ENCODE results near the gene ADAMTS12.
"Not testable (repeated sequence)": the region's sequence is repeated elsewhere in the genome, so short reads cannot be mapped to it uniquely, and the experiment has no call there.

ADAMTS12 gene

DNA sequence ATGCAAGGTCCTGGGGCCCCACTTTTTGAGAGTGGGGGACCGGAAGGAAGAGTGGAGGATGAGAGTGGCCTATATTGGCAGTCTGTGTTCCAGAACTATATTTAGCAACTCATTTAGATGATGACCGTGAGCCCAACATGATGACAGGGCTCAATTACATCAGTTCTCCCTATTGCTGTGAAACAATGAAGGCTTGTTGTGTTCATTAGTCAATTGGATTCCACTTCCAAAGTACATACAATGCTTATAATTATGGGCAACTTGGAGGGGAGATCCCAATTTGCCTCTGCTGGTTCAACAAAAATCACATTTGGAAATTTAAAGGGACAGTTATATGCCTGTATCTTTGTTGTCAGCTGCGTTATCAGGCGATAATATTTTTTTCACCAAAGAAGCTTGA lies 360.0 kb downstream of the ADAMTS12 start:
- Histone ChIP-seq H3K9ac (ENCODE audit: low read depth, low read length) (no peak overlapping the region), H3K9me3 (replicated peaks; ENCODE audit: low read length) (no peaks in the 10 kb centered on the region), H3K36me3 (ENCODE audit: insufficient read depth, low read length) (no peaks in the 10 kb centered on the region), H3K27me3 (ENCODE audit: control insufficient read depth, insufficient read depth, low read length) (no peaks in the 10 kb centered on the region), H3K4me1 (ENCODE audit: control insufficient read depth, insufficient read depth, low read length) (no peaks in the 10 kb centered on the region), H3K4me3 (ENCODE audit: low read length) (no peak overlapping the region), H3K4me2 (ENCODE audit: low read length) (no peak overlapping the region)

DNA sequence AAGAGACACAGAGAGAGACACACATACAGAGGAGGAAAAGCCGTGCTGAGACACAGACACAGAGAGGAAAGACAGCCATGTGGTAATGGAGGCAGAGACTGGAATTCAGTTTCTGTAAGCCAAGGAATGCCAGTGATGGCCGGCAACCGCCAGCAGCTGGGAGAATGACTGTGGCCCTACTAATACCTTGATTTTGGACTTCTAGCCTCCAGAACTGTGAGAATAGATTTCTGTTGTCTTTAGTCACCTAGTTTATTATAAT lies 360.8 kb downstream of the ADAMTS12 start:
- H3K4me2 ChIP-seq (ENCODE audit: low read length): no peak overlapping the region
- no peak overlapping the region for H3K4me3 ChIP-seq (ENCODE audit: low read length)
- no peaks in the 10 kb centered on the region for H3K36me3 ChIP-seq (ENCODE audit: insufficient read depth, low read length)

DNA sequence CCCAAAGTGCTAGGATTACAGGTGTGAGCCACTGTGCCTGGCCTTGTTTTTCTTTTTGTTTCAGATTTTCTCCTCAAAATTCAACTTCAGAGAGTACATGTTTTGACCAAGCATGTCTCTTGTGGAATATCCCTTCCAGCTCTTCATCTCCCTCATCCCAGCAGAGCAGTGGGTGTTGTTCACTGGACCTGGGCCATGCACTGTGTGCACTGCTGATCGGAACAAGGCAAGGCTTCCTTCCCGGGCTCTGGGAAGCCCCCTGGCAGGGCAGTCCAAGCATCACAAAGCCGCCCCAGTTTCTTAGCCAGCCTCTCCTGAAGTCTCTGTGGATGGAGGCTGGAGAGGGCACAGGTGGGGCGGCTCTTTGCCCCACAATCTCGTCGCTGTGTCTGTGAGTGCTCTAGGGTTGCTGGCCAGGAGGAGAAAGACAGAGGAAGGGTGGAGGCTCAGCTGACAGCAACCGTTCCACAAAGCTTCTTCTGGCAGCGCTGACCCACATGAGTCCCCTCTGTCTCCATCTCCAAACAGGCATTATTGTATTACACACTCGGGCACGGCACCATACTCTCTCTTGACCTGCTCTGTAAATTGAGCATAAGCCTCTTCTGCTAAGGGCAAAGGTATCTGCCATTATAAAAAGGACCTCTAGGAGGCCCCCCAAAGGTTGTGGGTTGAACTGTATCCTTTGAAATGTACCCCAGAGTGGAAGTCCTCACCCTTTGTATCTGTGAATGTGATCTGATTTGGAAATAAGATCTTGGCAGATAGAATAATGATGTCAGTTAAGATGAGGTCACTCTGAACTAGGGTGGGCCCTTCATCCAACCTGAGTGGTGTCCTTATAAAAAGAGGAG lies 361.4 kb downstream of the ADAMTS12 start:
- H3K4me3 ChIP-seq (ENCODE audit: low read length): no peak overlapping the region
- no peak overlapping the region for H3K4me2 ChIP-seq (ENCODE audit: low read length)
- no peak overlapping the region for H3K9ac ChIP-seq (ENCODE audit: low read depth, low read length)
- no peaks in the 10 kb centered on the region for H3K36me3 ChIP-seq (ENCODE audit: insufficient read depth, low read length)
- no peaks in the 10 kb centered on the region for H3K9me3 ChIP-seq (replicated peaks; ENCODE audit: low read length)
- H3K27me3 ChIP-seq (ENCODE audit: control insufficient read depth, insufficient read depth, low read length): no peaks in the 10 kb centered on the region
- H3K4me1 ChIP-seq (ENCODE audit: control insufficient read depth, insufficient read depth, low read length): no peaks in the 10 kb centered on the region

More for the DNA sequence above, 360.8 kb downstream of the ADAMTS12 start:
- no peaks in the 10 kb centered on the region for H3K9me3 ChIP-seq (replicated peaks; ENCODE audit: low read length)
- H3K4me1 ChIP-seq (ENCODE audit: control insufficient read depth, insufficient read depth, low read length): no peaks in the 10 kb centered on the region
- no peaks in the 10 kb centered on the region for H3K27me3 ChIP-seq (ENCODE audit: control insufficient read depth, insufficient read depth, low read length)
- H3K9ac ChIP-seq (ENCODE audit: low read depth, low read length): no peak overlapping the region

DNA sequence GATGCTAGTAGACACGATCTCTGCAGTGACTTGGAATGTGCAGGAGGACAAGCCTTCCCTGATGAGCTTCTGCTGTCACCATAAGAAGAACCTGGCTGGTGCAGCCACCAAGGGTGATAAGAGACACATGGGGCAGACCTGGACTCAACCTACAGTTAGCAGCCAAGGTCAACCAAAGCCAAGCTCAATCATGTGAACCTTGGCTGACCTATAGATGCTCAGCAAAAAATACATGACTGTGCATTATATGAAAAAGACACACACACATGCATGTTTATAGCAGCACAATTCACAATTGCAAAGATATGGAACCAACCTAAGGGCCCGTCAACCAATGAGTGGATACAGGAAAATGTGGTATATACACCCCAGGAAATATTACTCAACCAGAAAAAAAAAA lies 364.1 kb downstream of the ADAMTS12 start:
- no peak overlapping the region for H3K4me2 ChIP-seq (ENCODE audit: low read length)
- no peaks in the 10 kb centered on the region for H3K27me3 ChIP-seq (ENCODE audit: control insufficient read depth, insufficient read depth, low read length)
- H3K36me3 ChIP-seq (ENCODE audit: insufficient read depth, low read length): no peaks in the 10 kb centered on the region
- H3K9me3 ChIP-seq (replicated peaks; ENCODE audit: low read length): no peaks in the 10 kb centered on the region
- H3K4me1 ChIP-seq (ENCODE audit: control insufficient read depth, insufficient read depth, low read length): no peaks in the 10 kb centered on the region
- H3K4me3 ChIP-seq (ENCODE audit: low read length): no peak overlapping the region
- no peak overlapping the region for H3K9ac ChIP-seq (ENCODE audit: low read depth, low read length)

DNA sequence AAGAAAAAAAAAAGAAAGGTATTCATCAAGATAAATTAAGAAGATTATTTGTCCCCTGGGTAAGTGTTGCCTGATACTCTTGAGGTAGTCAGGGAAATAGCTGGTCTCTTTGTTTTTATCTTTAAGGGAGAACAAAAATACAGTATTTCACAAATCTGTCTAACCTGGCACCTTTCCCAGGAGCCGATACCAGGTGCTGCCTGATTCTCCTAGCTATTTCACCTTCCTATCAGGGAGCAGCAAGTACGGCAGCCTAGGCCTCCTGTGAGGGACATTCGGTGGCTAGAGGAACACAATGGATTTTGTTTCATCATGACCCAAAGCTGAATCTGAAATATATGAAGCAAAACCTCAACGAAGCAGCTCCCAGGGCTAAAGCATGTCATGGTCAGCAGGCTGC lies 365.0 kb downstream of the ADAMTS12 start:
- no peaks in the 10 kb centered on the region for H3K4me1 ChIP-seq (ENCODE audit: control insufficient read depth, insufficient read depth, low read length)
- H3K36me3 ChIP-seq (ENCODE audit: insufficient read depth, low read length): no peaks in the 10 kb centered on the region
- H3K9me3 ChIP-seq (replicated peaks; ENCODE audit: low read length): no peaks in the 10 kb centered on the region
- H3K27me3 ChIP-seq (ENCODE audit: control insufficient read depth, insufficient read depth, low read length): no peaks in the 10 kb centered on the region
- no peak overlapping the region for H3K4me2 ChIP-seq (ENCODE audit: low read length)
- H3K4me3 ChIP-seq (ENCODE audit: low read length): no peak overlapping the region
- no peak overlapping the region for H3K9ac ChIP-seq (ENCODE audit: low read depth, low read length)

DNA sequence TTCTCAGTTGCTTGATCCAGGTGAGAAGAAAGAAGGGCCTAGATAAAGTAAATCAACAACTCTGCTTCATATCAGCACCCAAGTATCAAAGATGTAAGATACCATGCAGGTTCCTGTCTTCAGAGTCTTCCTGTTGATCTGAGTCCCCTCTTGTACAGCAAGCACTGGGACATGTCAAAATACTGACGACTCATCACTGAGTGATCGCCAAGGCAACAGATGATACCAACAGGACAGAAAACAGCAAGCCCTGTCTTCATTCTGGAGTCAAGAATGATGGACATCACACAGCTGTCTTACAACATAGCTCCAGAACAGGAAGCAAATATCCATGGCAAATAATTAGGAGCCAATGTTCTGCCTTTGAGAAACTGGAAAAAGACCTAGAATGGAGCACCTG lies 367.3 kb downstream of the ADAMTS12 start:
- Histone ChIP-seq H3K4me1 (ENCODE audit: control insufficient read depth, insufficient read depth, low read length) (no peaks in the 10 kb centered on the region), H3K4me3 (ENCODE audit: low read length) (no peak overlapping the region), H3K36me3 (ENCODE audit: insufficient read depth, low read length) (no peaks in the 10 kb centered on the region), H3K4me2 (ENCODE audit: low read length) (no peak overlapping the region), H3K9me3 (replicated peaks; ENCODE audit: low read length) (no peaks in the 10 kb centered on the region), H3K27me3 (ENCODE audit: control insufficient read depth, insufficient read depth, low read length) (no peaks in the 10 kb centered on the region), H3K9ac (ENCODE audit: low read depth, low read length) (no peak overlapping the region)

DNA sequence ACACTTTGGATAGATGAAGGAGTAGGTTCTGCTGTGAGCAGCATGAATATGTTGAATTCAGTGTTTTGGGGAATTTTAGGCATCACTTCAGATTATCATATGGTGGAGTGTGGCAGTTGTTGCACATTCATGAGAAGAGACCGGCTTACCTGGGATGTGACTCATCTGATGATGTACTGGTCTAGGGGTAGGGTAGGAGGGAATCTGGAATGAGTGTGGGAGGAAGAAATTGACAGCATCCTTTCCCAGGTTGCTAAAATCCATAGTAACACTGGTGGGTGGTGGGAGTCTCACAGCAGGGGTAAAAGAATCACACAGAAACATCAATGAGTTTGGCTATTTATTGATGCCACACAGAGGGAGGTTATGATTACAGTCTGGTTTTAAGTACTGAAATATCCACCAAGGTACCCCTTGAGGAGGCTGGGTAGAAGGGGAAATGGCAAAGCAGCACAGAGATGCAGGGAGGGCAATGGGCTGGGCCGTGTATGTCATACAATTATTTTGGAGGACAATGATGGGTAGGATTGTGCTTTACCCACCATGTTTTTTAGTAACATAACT lies 368.5 kb downstream of the ADAMTS12 start:
- no peaks in the 10 kb centered on the region for H3K27me3 ChIP-seq (ENCODE audit: control insufficient read depth, insufficient read depth, low read length)
- H3K36me3 ChIP-seq (ENCODE audit: insufficient read depth, low read length): no peaks in the 10 kb centered on the region
- H3K4me3 ChIP-seq (ENCODE audit: low read length): no peak overlapping the region
- H3K4me2 ChIP-seq (ENCODE audit: low read length): no peak overlapping the region
- no peaks in the 10 kb centered on the region for H3K4me1 ChIP-seq (ENCODE audit: control insufficient read depth, insufficient read depth, low read length)
- no peaks in the 10 kb centered on the region for H3K9me3 ChIP-seq (replicated peaks; ENCODE audit: low read length)
- H3K9ac ChIP-seq (ENCODE audit: low read depth, low read length): no peak overlapping the region

DNA sequence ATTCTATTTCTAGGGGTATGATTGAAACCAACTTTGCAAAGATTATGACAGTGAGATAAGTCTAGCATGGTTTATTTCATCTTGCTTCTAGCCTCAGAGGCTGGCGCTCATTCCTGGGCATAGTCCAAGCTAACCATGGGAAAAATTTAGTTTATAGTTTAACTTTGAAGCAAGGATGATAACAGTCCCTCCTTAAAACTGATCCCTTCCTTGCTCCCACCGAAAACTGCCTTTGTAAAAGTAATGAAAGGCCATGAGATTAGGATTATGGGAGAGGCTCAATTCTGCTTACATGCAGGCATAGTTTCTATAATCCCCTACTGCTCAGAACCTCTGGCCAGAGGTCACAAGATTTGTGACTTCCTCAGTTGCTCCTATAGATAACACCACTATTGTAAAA lies 375.4 kb downstream of the ADAMTS12 start:
- Histone ChIP-seq H3K4me3 (ENCODE audit: low read length) (no peak overlapping the region), H3K9ac (ENCODE audit: low read depth, low read length) (no peak overlapping the region), H3K27me3 (ENCODE audit: control insufficient read depth, insufficient read depth, low read length) (peaks cover 6% of the 10 kb centered on the region)

DNA sequence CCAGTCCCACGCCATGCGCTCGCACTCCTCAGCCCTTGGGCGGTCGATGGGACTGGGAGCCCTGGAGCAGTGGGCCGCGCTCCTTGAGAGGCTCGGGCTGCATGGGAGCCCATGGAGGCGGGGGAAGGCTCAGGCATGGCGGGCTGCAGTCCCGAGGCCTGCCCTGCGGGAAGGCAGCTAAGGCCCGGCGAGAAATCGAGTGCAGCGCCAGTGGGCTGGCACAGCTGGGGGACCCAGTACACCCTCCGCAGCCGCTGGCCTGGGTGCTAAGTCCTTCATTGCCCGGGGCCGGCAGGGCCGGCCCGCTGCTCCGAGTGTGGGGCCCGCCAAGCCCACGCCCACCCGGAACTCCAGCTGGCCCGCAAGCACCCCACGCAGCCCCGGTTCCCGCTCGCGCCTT lies 376.4 kb downstream of the ADAMTS12 start:
- not testable (repeated sequence) for H3K4me3 ChIP-seq (ENCODE audit: low read length); H3K4me2 ChIP-seq (ENCODE audit: low read length); H3K27me3 ChIP-seq (ENCODE audit: control insufficient read depth, insufficient read depth, low read length); H3K36me3 ChIP-seq (ENCODE audit: insufficient read depth, low read length); H3K9me3 ChIP-seq (replicated peaks; ENCODE audit: low read length); H3K9ac ChIP-seq (ENCODE audit: low read depth, low read length); H3K4me1 ChIP-seq (ENCODE audit: control insufficient read depth, insufficient read depth, low read length)

More for the DNA sequence above, 375.4 kb downstream of the ADAMTS12 start:
- no peak overlapping the region for H3K4me2 ChIP-seq (ENCODE audit: low read length)
- H3K4me1 ChIP-seq (ENCODE audit: control insufficient read depth, insufficient read depth, low read length): no peaks in the 10 kb centered on the region
- no peaks in the 10 kb centered on the region for H3K36me3 ChIP-seq (ENCODE audit: insufficient read depth, low read length)
- H3K9me3 ChIP-seq (replicated peaks; ENCODE audit: low read length): no peaks in the 10 kb centered on the region

DNA sequence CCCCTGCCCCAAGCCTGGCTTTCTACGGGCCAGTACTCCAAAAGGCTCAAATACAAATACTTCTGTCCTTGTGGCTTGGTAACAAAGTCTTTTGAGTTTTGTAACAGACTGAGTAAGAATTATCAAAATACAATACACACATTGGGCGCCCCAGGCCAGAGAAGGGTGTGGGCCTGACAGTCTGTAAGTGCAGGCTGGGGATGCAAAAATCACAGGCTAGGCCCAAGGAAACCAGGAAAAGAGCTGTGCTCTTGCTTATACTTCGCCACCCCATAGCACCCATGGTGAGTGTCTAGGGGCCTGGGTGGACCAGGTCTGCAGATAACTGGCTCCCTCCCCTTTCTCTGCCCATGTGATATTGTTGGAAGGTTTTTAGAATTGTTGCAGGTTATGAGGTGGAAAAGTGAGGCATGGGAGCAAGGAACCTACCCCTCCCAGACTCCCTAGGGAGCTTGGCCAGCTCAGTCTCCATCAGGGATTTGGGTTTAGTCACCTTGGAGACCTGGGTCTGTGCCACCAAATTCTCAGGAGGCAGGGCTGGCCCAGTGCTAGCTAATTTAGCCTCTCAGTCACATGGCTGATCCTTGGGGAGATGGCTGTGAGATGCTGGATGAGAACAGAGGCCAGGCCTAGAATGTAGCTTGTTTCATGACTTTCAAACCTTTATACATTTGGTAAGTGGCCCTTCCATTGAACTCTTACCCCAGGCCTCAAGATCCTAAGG lies 378.2 kb downstream of the ADAMTS12 start:
- Histone ChIP-seq H3K4me1 (ENCODE audit: control insufficient read depth, insufficient read depth, low read length) (no peaks in the 10 kb centered on the region), H3K4me2 (ENCODE audit: low read length) (no peak overlapping the region), H3K36me3 (ENCODE audit: insufficient read depth, low read length) (no peaks in the 10 kb centered on the region), H3K9me3 (replicated peaks; ENCODE audit: low read length) (no peaks in the 10 kb centered on the region), H3K27me3 (ENCODE audit: control insufficient read depth, insufficient read depth, low read length) (peaks cover 6% of the 10 kb centered on the region), H3K9ac (ENCODE audit: low read depth, low read length) (no peak overlapping the region), H3K4me3 (ENCODE audit: low read length) (no peak overlapping the region)

DNA sequence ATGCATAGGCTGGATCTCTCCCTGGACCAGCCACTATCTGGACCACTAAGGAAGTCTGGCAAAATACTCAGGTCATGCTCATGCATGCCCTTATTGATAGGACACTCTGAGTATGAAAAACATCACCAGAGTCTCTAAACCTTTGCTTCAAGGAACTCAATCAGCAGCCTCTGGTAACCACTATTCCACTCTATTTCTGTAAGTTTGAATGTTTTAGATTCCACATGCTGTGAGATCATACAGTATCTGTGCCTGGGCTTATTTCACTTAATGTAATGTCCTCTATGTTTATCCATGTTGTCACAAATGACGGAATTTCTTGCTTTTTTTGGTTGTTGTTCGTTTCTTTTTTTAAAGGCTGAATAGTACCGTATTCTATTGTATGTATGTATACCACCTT lies 382.8 kb downstream of the ADAMTS12 start:
- Histone ChIP-seq H3K27me3 (ENCODE audit: control insufficient read depth, insufficient read depth, low read length) (no peaks in the 10 kb centered on the region), H3K9ac (ENCODE audit: low read depth, low read length) (no peak overlapping the region), H3K4me2 (ENCODE audit: low read length) (no peak overlapping the region), H3K9me3 (replicated peaks; ENCODE audit: low read length) (no peaks in the 10 kb centered on the region), H3K4me1 (ENCODE audit: control insufficient read depth, insufficient read depth, low read length) (no peaks in the 10 kb centered on the region), H3K4me3 (ENCODE audit: low read length) (no peak overlapping the region), H3K36me3 (ENCODE audit: insufficient read depth, low read length) (no peaks in the 10 kb centered on the region)

DNA sequence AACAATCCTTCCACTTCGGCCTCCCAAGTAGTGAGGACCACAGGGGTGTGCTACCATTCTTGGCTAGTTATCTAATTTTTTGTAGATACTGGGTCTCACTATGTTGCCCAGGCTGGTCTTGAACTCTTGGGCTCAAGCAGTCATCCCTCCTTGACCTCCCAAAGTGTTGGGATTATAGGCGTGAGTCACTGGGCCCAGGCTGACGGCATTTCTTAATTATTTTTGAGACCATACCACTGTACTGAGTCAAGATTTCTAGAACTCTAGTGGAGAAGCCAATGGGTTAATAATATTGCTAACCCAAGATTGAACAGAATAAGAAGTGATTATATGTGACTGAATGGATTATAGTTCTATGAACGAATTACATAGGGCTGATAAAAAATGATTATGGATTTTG lies 384.4 kb downstream of the ADAMTS12 start:
- Histone ChIP-seq H3K4me3 (ENCODE audit: low read length) (no peak overlapping the region), H3K9ac (ENCODE audit: low read depth, low read length) (no peak overlapping the region), H3K9me3 (replicated peaks; ENCODE audit: low read length) (no peaks in the 10 kb centered on the region), H3K36me3 (ENCODE audit: insufficient read depth, low read length) (no peaks in the 10 kb centered on the region), H3K27me3 (ENCODE audit: control insufficient read depth, insufficient read depth, low read length) (no peaks in the 10 kb centered on the region), H3K4me1 (ENCODE audit: control insufficient read depth, insufficient read depth, low read length) (no peaks in the 10 kb centered on the region), H3K4me2 (ENCODE audit: low read length) (no peak overlapping the region)

Data from skeletal muscle satellite cell (primary cell).